Hematopoietic multipotent progenitor cell treated with erythropoietin and hydrocortisone succinate and interleukin-3 and kit ligand, for 8 days (in vitro differentiated cells): ENCODE results near the gene PLEKHM2.

Experiments used
- DNase-seq: peaks from one replicate; pipeline ENCODE4 v3.0.0-alpha.2; 2015

Gene PLEKHM2

GRCh38 chr1:15764269-15764764 lies 80.2 kb downstream of the PLEKHM2 start:
- DNase-seq, result no peak

- DNase-seq, result no peak
Observed at GRCh38 chr1:15764890-15765289, 80.8 kb downstream of the PLEKHM2 start.

GRCh38 chr1:15765495-15766194 lies 81.5 kb downstream of the PLEKHM2 start:
- DNase-seq, result no peak

GRCh38 chr1:15767941-15768340 lies 83.8 kb downstream of the PLEKHM2 start:
- no peak for DNase-seq

- DNase-seq, result no peak
Observed at GRCh38 chr1:15768388-15768787, 84.3 kb downstream of the PLEKHM2 start.

- DNase-seq, result no peak
Observed at GRCh38 chr1:15770313-15770962, 86.3 kb downstream of the PLEKHM2 start.

GRCh38 chr1:15771836-15772515 lies 87.9 kb downstream of the PLEKHM2 start:
- no peak for DNase-seq

- DNase-seq, result no peak
Observed at GRCh38 chr1:15775706-15776105, 91.6 kb downstream of the PLEKHM2 start.

- DNase-seq, result no peak
Observed at GRCh38 chr1:15777909-15778707, 94.0 kb downstream of the PLEKHM2 start.
